ENCODE measurements around the gene TNNT2.

TNNT2 gene

DNA sequence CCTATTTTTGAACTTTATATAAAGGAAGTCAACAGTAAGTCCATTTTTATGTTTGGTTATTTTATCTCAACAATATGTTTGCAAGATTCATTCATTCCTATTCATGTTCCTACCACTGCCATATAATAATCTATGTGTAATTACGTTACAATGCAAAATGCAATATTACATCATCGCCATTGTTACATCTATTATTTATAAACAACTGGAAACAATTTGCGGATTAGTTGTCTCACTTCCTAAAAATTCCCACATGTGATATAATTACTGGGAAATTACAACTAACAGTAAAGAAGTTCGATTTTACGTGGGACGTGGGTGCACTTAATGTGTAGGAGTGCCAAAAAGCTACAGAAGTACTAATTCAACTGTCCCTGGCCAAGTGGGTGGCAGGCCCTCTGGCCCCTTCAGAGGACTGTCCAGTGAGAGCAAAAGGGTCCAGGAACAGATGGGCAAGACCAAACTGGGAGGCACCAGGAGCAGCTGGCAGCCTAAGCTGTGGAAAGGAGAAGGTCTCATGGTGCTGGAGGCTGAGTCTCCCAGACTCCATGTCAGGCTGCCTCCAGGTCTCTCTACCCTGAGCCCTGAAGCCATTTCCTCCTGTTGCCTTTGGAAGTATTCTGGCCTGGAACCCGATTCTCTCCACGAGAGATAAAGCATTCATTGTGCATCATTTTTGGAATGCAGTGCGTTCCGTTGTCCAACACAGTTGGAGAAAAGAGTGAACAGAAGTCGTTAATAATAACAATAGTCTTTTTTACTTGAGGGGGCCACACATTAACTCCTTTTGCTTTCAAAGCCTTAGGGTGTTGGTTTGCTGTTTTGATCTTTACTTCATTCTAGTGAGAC, 42.9 kb downstream of the TNNT2 start:
- DNase-seq (ENCODE audit: low spot score), result no peak
- TF ChIP-seq, protein P1, sequence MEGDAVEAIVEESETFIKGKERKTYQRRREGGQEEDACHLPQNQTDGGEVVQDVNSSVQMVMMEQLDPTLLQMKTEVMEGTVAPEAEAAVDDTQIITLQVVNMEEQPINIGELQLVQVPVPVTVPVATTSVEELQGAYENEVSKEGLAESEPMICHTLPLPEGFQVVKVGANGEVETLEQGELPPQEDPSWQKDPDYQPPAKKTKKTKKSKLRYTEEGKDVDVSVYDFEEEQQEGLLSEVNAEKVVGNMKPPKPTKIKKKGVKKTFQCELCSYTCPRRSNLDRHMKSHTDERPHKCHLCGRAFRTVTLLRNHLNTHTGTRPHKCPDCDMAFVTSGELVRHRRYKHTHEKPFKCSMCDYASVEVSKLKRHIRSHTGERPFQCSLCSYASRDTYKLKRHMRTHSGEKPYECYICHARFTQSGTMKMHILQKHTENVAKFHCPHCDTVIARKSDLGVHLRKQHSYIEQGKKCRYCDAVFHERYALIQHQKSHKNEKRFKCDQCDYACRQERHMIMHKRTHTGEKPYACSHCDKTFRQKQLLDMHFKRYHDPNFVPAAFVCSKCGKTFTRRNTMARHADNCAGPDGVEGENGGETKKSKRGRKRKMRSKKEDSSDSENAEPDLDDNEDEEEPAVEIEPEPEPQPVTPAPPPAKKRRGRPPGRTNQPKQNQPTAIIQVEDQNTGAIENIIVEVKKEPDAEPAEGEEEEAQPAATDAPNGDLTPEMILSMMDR (IDR thresholded peaks at IDR 0.05; ENCODE audit: extremely low read depth, missing control alignments), result no peak

DNA sequence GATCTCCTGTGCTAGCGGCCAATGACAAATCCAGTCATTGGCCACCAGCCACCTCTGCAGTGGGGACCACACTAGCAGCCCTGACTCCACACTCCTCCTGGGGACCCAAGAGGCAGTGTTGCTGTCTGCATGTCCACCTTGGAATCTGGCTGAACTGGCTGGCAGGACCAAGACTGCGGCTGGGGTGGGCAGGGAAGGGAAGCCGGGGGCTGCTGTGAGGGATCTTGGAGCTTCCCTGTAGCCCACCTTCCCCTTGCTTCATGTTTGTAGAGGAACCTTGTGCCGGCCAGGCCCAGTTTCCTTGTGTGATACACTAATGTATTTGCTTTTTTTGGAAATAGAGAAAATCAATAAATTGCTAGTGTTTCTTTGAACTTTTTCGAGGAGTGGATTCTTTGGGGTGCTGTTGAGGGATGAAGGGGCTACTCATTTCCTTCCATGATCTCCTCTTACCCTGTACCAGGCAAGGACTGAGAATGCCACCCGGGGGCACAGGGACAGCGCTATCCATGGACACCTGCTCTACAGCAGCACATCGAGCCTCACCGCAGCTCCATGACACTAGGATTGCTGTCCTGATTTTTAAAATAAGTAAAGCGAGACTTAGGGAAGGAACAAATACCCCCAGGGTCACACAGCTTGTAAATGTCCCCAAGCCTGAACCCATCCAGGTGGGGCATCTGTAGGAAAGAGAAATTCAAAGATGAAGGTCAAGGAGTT, 44.7 kb downstream of the TNNT2 start:
- TF ChIP-seq, protein P1 (IDR thresholded peaks at IDR 0.05; ENCODE audit: extremely low read depth, missing control alignments), result no peak
- no peak for DNase-seq (ENCODE audit: low spot score)

DNA sequence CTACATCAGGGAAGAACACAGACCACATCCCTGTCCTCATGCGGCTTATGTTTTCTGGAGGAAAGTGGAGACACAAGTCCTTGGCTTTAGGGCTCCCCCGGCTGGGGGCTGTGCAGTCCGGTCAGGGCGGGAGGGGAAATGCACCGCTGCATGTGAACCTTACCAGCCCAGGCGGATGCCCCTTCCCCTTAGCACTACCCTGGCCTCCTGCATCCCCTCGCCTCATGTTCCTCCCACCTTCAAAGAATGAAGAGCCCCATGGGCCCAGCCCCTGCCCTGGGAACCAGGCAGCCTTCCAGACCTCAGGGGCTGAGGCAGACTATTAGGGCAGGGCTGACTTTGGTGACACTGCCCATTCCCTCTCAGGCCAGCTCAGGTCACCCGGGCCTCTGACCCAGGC, 45.5 kb downstream of the TNNT2 start:
- DNase-seq (ENCODE audit: low spot score), result no peak
- TF ChIP-seq, protein P1 (IDR thresholded peaks at IDR 0.05; ENCODE audit: extremely low read depth, missing control alignments), result no peak

DNA sequence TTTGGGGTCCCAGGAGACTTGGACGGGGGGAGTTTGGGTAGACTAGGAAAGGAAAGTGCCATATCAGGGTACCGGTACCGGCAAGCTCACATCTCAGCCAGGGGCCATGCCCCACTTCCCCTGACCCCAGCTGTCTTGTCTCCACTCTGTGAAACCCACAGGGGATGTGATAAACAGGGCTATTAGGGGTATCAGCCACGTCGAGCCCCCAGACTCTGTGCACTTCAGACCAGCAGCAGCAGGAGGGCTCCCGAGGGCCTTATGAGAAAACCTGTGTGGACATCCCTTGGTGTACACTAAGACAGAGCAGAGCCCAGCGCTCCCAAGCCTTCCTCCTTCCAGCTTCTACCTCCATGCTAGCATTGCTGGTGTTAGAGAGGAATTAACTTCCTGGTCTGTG, 46.3 kb downstream of the TNNT2 start:
- DNase-seq (ENCODE audit: low spot score), result no peak
- TF ChIP-seq, protein P1 (IDR thresholded peaks at IDR 0.05; ENCODE audit: extremely low read depth, missing control alignments), result no peak

DNA sequence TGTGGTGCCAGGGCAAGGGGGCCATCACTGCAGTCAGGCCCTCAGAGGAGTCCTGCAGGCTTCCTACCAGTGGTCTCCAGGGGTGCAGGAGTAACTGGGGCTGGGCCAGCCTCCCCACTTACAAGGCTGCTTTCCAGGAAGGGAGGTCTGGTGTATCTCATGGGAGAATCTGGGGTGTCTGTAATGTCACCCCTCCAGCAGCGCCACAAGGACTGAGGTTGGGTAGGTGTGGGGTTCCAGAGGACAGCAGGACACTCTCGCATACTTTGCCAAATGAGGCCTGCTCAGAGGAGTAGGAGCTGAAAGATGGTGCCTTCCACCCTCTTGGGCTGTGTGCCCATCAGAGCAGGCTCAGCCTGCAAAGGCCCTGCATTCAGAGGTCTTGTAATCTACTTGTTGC, 46.9 kb downstream of the TNNT2 start:
- TF ChIP-seq, protein P1 (IDR thresholded peaks at IDR 0.05; ENCODE audit: extremely low read depth, missing control alignments), result no peak
- no peak for DNase-seq (ENCODE audit: low spot score)

DNA sequence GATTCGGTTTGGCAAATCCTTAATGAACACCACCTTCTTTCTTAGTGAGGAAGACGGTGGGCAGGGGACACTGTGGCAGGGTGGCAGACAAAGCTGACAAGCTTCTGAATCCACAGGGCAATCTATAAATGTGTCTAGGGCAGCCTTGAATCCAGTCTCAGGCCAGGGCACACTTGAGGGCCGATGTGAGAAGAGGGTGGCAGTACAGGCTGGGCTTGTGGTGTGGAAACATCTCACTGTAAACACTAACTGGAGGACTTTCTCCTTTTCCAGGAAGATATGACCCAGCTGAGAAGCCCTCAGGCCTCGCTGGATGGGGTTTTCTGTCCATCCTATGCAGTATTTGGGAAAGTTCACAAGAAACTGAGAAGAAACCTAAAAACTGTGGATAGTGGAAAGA, 47.7 kb downstream of the TNNT2 start:
- TF ChIP-seq, protein P1 (IDR thresholded peaks at IDR 0.05; ENCODE audit: extremely low read depth, missing control alignments), result no peak
- no peak for DNase-seq (ENCODE audit: low spot score)

DNA sequence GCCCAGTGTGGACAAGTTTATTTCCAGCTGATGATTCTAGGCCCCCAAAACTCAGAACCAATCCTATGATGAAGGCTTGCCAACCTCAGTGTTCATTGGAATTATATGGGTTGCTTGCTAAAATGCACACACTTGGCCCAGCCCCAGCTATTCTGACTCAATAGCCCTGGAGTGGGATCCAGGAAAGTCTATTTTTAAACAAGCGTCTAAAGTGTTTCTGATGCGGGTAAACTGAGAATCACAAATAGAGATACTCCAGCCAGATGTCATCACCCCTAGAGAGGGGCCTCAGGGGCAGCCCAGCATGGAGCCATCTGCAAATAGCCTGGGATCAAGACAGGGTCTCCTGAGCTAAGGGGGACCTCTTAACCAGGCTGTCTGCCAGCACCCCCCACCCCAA, 48.2 kb downstream of the TNNT2 start:
- TF ChIP-seq, protein P1 (IDR thresholded peaks at IDR 0.05; ENCODE audit: extremely low read depth, missing control alignments), result no peak

More for the DNA sequence above, 48.2 kb downstream of the TNNT2 start:
- DNase-seq (ENCODE audit: low spot score), result no peak

Data from GM20000 (cell line).